Osteoblast (primary cell): ENCODE data around the gene CD47. TPM values are rescaled to one million over a fixed set of nuclear protein-coding genes. Genes with fewer than 3 reads are reported as not detected.
A peak's percentile ranks its signal among the peaks of the same experiment; 100 is the strongest.

ENCODE experiments used
- DNase-seq: peaks from one replicate; pipeline ENCODE4 v3.0.0; 2011; ENCODE audit warnings: low spot score, mixed read lengths; ENCODE audit not compliant: insufficient read length; ENCODE audit errors: missing footprints
- H2AFZ ChIP-seq: 2 replicates; pipeline ENCODE4 v1.6.0; 2011; ENCODE audit warnings: mild to moderate bottlenecking, low read length
- H3K27ac ChIP-seq: 2 replicates; pipeline ENCODE4 v1.5.1; 2011; ENCODE audit warnings: mild to moderate bottlenecking, low read depth, low read length, moderate library complexity
- H3K27me3 ChIP-seq: 2 replicates; pipeline ENCODE4 v1.6.0; 2012; ENCODE audit warnings: mild to moderate bottlenecking, control low read depth, inconsistent platforms, low read length, moderate library complexity; ENCODE audit not compliant: insufficient read depth
- H3K36me3 ChIP-seq: 2 replicates; pipeline ENCODE4 v1.5.1; 2011; ENCODE audit warnings: mild to moderate bottlenecking, low read length, control low read depth, moderate library complexity; ENCODE audit not compliant: insufficient read depth
- H3K4me1 ChIP-seq: 2 replicates; pipeline ENCODE4 v1.5.1; 2011; ENCODE audit warnings: mild to moderate bottlenecking, low read length, control low read depth, moderate library complexity; ENCODE audit not compliant: insufficient read depth
- H3K4me2 ChIP-seq: 2 replicates; pipeline ENCODE4 v1.6.0; 2011; ENCODE audit warnings: mild to moderate bottlenecking, low read length; ENCODE audit not compliant: insufficient read depth
- H3K4me3 ChIP-seq: fragments of 200-600 bp; sonication (generic); 3 replicates; pipeline ENCODE4 v1.5.1; 2012; ENCODE audit warnings: mild to moderate bottlenecking, low read length, inconsistent platforms; ENCODE audit not compliant: insufficient read depth
- H3K79me2 ChIP-seq: 2 replicates; pipeline ENCODE4 v1.6.0; 2012; ENCODE audit warnings: mild to moderate bottlenecking, low read length, control low read depth, inconsistent platforms; ENCODE audit not compliant: insufficient read depth
- H3K9me3 ChIP-seq: 2 replicates; pipeline ENCODE4 v1.5.1; 2011; ENCODE audit warnings: low read depth, low read length, control low read depth
- H4K20me1 ChIP-seq: 2 replicates; pipeline ENCODE4 v1.6.0; 2012; ENCODE audit warnings: mild to moderate bottlenecking, low read length, control low read depth; ENCODE audit not compliant: insufficient read depth
- CTCF ChIP-seq: IDR thresholded peaks from 2 replicates; pipeline ENCODE4 v1.5.1; 2011; ENCODE audit warnings: mild to moderate bottlenecking, low read depth, low read length, moderate library complexity; ENCODE audit errors: extremely low read depth
- total RNA-seq: library from RNA; depleted of rRNA; stranded (reverse); fragments of >200 nt; gene quantifications from 2 replicates; pipeline ENCODE4 v1.2.3, GENCODE V29; 2012

Gene CD47
- total RNA-seq, 1 donor: 72.7 TPM

- Histone ChIP-seq H3K27ac (no peak overlapping the region), H3K4me3 (no peak overlapping the region), H3K27me3 (no peaks in the 10 kb centered on the region), H3K4me2 (peak overlapping the region; percentile 14), H3K9me3 (no peaks in the 10 kb centered on the region), H4K20me1 (no peaks in the 10 kb centered on the region), H3K79me2 (no peaks in the 10 kb centered on the region), H2AFZ (no peak overlapping the region), H3K4me1 (peaks cover 14% of the 10 kb centered on the region), H3K36me3 (no peaks in the 10 kb centered on the region)
- DNase-seq: no peak
- TF ChIP-seq CTCF: no peak
Observed at GRCh38 chr3:107994181-107994580, 96.7 kb downstream of the CD47 start.

DNA sequence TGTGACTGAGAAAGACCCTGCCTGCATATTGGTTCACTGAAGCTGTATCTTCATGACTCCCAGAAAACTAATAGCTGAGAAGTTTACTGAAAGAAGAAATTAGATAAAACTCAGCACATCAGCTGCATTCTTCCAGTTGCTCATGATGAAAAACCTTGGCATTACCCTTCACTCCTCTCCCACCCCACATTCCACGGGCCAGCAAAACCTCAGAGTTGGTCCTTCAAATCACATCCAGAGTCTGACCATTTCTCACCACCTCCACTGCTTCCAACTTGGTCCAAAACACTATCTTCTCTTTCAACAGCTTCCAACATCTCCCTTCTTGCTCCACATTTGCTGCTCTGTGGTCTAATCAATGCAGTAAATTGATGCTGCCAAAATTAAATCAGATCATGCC lies 97.1 kb downstream of the CD47 start:
- Histone ChIP-seq H4K20me1 (no peaks in the 10 kb centered on the region), H3K4me3 (no peak overlapping the region), H2AFZ (no peak overlapping the region), H3K27ac (no peak overlapping the region), H3K36me3 (no peaks in the 10 kb centered on the region), H3K4me1 (peaks cover 16% of the 10 kb centered on the region), H3K4me2 (peak overlapping the region; percentile 14), H3K79me2 (no peaks in the 10 kb centered on the region), H3K9me3 (no peaks in the 10 kb centered on the region), H3K27me3 (no peaks in the 10 kb centered on the region)
- DNase-seq: no peak
- no peak for TF ChIP-seq CTCF

Other genes with a start within 250 kb of the CD47 start
- 74.9 and 88.7 TPM in 2 replicates for gene IFT57, start 131.4 kb upstream of the CD47 start, total RNA-seq
- gene HHLA2, start 205.5 kb upstream of the CD47 start, total RNA-seq: not detected in 2 replicates